GM12864 (cell line): Measurements from ENCODE around the gene CDCA7L.

Experiments
- DNase-seq: peaks from one replicate; pipeline ENCODE4 v3.0.0-alpha.2; 2011; ENCODE audit warnings: low read depth
- H3K4me3 ChIP-seq: 2 replicates; pipeline ENCODE4 v1.5.1; 2011; ENCODE audit warnings: mild to moderate bottlenecking, low read depth, low read length, control low read depth
- CTCF ChIP-seq: IDR thresholded peaks from 2 replicates; pipeline ENCODE4 v1.5.1; 2011; ENCODE audit warnings: low read depth, mild to moderate bottlenecking, moderate library complexity, low read length, control low read depth, inconsistent platforms; ENCODE audit errors: missing control alignments

CDCA7L gene

GRCh38 chr7:21946222-21946709 lies 567 bp upstream of the CDCA7L start:
- no peak for TF ChIP-seq CTCF
- peak overlapping the region; percentile 84 for H3K4me3 ChIP-seq
- DNase-seq: no peak

- DNase-seq: no peak
- no peak for TF ChIP-seq CTCF
- peak overlapping the region; percentile 84 for H3K4me3 ChIP-seq
These were observed 864 bp downstream of the CDCA7L start for GRCh38 chr7:21944616-21945453.

- TF ChIP-seq CTCF: no peak
- no peak for DNase-seq
- no peak overlapping the region for H3K4me3 ChIP-seq
These were observed 2.3 kb downstream of the CDCA7L start for GRCh38 chr7:21943436-21943835.

GRCh38 chr7:21942955-21943354 lies 2.7 kb downstream of the CDCA7L start:
- DNase-seq: no peak
- no peak for TF ChIP-seq CTCF
- no peak overlapping the region for H3K4me3 ChIP-seq

GRCh38 chr7:21941611-21942141 lies 4.0 kb downstream of the CDCA7L start:
- DNase-seq: no peak
- no peak overlapping the region for H3K4me3 ChIP-seq
- no peak for TF ChIP-seq CTCF

GRCh38 chr7:21939858-21940372 lies 5.8 kb downstream of the CDCA7L start:
- no peak for DNase-seq
- no peak overlapping the region for H3K4me3 ChIP-seq
- TF ChIP-seq CTCF: no peak
